Transverse colon (tissue), 4 donors: ENCODE measurements around the gene CCNL2. TPM values are rescaled to one million over a fixed set of nuclear protein-coding genes. Genes with fewer than 3 reads are reported as not detected.
A peak's percentile ranks its signal among the peaks of the same experiment; 100 is the strongest.

Experiments
- DNase-seq: peaks from one replicate; pipeline ENCODE4 v3.0.0-alpha.2; 2019
- H3K27ac ChIP-seq, 4 donors: fragments of 200-600 bp; sonication (generic); 2 replicates each; pipeline ENCODE4 v1.5.1; 2016 to 2018; ENCODE audit warnings: inconsistent platforms in 4 of 4
- H3K27me3 ChIP-seq: fragments of 200-600 bp; sonication (generic); 2 replicates; pipeline ENCODE4 v1.5.1; 2017; ENCODE audit warnings: inconsistent platforms
- H3K36me3 ChIP-seq, 4 donors: fragments of 200-600 bp; sonication (generic); 2 replicates each; pipeline ENCODE4 v1.5.1; 2017 to 2019; ENCODE audit warnings: inconsistent platforms in 4 of 4
- H3K4me1 ChIP-seq, 4 donors: fragments of 200-600 bp; sonication (generic); 2 replicates each; pipeline ENCODE4 v1.5.1; 2017 to 2020; ENCODE audit warnings: inconsistent platforms in 4 of 4
- H3K4me3 ChIP-seq, 4 donors: fragments of 200-600 bp; sonication (generic); 1 replicate in 1 of 4; 2 replicates in 3 of 4; pipeline versions ENCODE4 v1.5.1 to v1.6.1; 2017 to 2019; ENCODE audit warnings: inconsistent platforms in 4 of 4
- H3K9me3 ChIP-seq, 2 donors: fragments of 200-600 bp; sonication (generic); 2 replicates each; pipeline ENCODE4 v1.5.1; 2017 to 2019; ENCODE audit warnings: inconsistent platforms in 2 of 2
- EP300 ChIP-seq: sonication (generic); formaldehyde crosslinking; IDR thresholded peaks from one replicate; pipeline ENCODE4 v1.6.1; 2017; ENCODE audit warnings: antibody characterized with exemption, low read depth
- POLR2A ChIP-seq: fragments of 450-650 bp; IDR thresholded peaks from one replicate; pipeline ENCODE4 v1.6.1; 2016; ENCODE audit warnings: antibody characterized with exemption, mild to moderate bottlenecking, moderate library complexity
- POLR2AphosphoS5 ChIP-seq, 3 donors: sonication (generic); formaldehyde crosslinking; IDR thresholded peaks; one replicate each; pipeline ENCODE4 v1.6.1; 2016; ENCODE audit warnings: antibody characterized with exemption in 3 of 3
- WGBS, 2 donors: methylation state at CpG; one replicate each; pipeline ENCODE4 v1.1.5; 2018; ENCODE audit warnings: low coverage in 1 of 2; 5-methylcytosine and 5-hydroxymethylcytosine counted together
- in situ Hi-C, 4 donors: fragments of 200-750 bp; cut with MboI; loops; one replicate each; pipeline versions ENCODE4 v1.15.0 to v1.15.1; 2017; ENCODE audit warnings: low sequenced_read_pairs in 3 of 4, low pct_ligation_motif_present in 1 of 4, low pct_unique_long_range_greater_than_20kb in 1 of 4
- intact Hi-C: fragments of 100-400 bp; cut with DNase I; formaldehyde crosslinking; loops from one replicate; pipeline ENCODE4 v1.15.1; 2023; ENCODE audit warnings: low total_unique reads
- total RNA-seq, 4 donors: library from RNA; depleted of rRNA; stranded (reverse); fragments of >200 nt; gene quantifications; one replicate each; pipeline ENCODE4 v1.1.0, GENCODE V29; 2016
- TF ChIP-seq, protein P1 (sequence below), 5 experiments: fragments of 200-600 bp in 3 of 5; fragments of 450-650 bp in 2 of 5; sonication (generic) in 3 of 5; IDR thresholded peaks; 1 replicate in 2 of 5; 2 replicates in 3 of 5; pipeline ENCODE4 v1.5.1; 2016 to 2017; ENCODE audit warnings: antibody characterized with exemption in 5 of 5, inconsistent platforms in 3 of 5, mild to moderate bottlenecking in 2 of 5, moderate library complexity in 1 of 5

The CCNL2 gene
- total RNA-seq, 4 donors from 2014 or later, result 169 to 657 (median 349) TPM

DNA sequence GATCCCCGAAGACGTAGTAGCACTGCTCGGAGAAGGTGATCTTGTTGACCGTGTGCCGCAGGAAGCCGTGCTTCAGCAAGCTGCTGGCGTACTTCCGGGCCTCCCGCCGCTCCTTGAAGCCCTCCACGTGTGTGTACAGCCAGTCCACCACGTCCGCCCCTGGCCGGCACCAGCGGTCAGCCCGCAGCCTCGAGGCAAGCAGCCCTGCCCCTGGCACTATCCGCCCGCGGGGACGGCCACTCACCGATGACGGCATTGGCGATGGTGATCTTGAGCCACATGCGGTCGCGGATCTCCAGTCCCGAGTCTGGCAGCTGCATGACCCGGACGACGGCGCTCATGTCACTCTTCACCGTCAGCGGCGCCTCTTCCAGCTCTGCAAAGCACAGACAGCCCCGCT, 60.9 kb downstream of the CCNL2 start:
- TF ChIP-seq POLR2A, result no peak
- no peak for TF ChIP-seq POLR2AphosphoS5 (IDR thresholded peaks at IDR 0.05)
- TF ChIP-seq, protein P1, sequence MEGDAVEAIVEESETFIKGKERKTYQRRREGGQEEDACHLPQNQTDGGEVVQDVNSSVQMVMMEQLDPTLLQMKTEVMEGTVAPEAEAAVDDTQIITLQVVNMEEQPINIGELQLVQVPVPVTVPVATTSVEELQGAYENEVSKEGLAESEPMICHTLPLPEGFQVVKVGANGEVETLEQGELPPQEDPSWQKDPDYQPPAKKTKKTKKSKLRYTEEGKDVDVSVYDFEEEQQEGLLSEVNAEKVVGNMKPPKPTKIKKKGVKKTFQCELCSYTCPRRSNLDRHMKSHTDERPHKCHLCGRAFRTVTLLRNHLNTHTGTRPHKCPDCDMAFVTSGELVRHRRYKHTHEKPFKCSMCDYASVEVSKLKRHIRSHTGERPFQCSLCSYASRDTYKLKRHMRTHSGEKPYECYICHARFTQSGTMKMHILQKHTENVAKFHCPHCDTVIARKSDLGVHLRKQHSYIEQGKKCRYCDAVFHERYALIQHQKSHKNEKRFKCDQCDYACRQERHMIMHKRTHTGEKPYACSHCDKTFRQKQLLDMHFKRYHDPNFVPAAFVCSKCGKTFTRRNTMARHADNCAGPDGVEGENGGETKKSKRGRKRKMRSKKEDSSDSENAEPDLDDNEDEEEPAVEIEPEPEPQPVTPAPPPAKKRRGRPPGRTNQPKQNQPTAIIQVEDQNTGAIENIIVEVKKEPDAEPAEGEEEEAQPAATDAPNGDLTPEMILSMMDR (IDR thresholded peaks at IDR 0.05), result no peak
- no peak for TF ChIP-seq EP300
- intact Hi-C loops, result no loop called here
- H3K4me3 ChIP-seq, result no peak overlapping the region
- in situ Hi-C loops, result no loop called here
- H3K4me1 ChIP-seq, result peaks cover 0 to 4% (median 1%) of the 10 kb centered on the region in 4 donors
- no peaks in the 10 kb centered on the region for H3K27me3 ChIP-seq
- WGBS, 2 donors, result 95% methylated on average over 33 of the region's 36 CpGs; no CpG with 5 or more reads in 1 of the 2 donors
- peaks cover 0 to 3% (median 0%) of the 10 kb centered on the region in 4 donors for H3K36me3 ChIP-seq
- no peaks in the 10 kb centered on the region for H3K9me3 ChIP-seq
- DNase-seq, result no peak
- no peak overlapping the region for H3K27ac ChIP-seq

- TF ChIP-seq EP300, result no peak
- no peak for TF ChIP-seq POLR2AphosphoS5 (IDR thresholded peaks at IDR 0.05)
- TF ChIP-seq, protein P1 (IDR thresholded peaks at IDR 0.05), result no peak
- no peak for TF ChIP-seq POLR2A
- peaks cover 0 to 9% (median 7%) of the 10 kb centered on the region in 4 donors for H3K4me1 ChIP-seq
- H3K9me3 ChIP-seq, result no peaks in the 10 kb centered on the region
- no peak overlapping the region for H3K27ac ChIP-seq
- peaks cover 0 to 3% (median 0%) of the 10 kb centered on the region in 4 donors for H3K36me3 ChIP-seq
- DNase-seq, result peak; percentile 71
- in situ Hi-C loops (no loop called here), intact Hi-C loops (no loop called here)
- no peak overlapping the region for H3K4me3 ChIP-seq
- no peaks in the 10 kb centered on the region for H3K27me3 ChIP-seq
- 74% methylated on average over 18 of the region's 18 CpGs; no CpG with 5 or more reads in 1 of the 2 donors for WGBS, 2 donors
Measured at GRCh38 chr1:1337793-1338147, 61.4 kb downstream of the CCNL2 start.

DNA sequence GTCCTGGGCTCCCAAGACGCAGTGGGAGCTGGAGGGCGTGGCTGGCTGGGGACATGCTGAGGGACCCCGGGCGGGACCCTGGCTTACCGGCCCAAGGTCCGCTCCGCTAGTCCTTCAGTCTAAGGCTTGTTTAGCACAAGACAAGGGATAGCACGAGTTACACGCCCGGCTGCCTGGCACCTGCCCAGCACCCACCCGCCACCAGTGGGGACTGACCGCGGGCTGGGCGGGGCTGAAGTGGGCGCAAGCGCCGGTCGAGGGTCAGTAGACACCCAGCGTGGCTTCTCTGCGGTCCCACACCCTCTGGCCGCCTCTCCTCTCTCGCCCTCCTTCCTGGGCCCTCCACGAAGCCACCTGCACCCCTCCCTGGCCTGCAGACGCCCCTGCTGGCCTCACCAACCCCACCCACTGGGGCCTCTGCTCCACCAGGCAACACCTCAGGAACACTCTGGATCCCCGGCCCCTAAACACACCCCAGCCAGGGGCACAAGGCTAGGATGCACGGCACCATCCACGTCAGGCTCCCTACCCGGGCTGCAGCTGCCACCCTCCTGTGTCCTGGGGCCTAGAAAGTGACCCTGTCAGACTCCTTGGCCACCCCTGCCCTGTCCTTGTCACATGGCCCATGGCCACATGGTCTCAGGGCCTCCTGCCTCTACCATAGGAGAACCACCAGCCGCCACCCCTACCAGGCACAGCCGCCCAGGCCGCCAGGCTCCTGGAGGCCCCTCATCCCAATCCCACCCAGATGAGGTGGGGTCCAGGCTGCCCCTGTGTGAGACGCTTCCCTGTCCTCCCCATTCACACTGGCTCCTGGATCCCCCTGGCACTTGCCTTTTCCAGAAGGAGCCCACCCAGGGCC, 62.0 kb downstream of the CCNL2 start:
- Histone ChIP-seq H3K4me3 (no peak overlapping the region), H3K36me3 (peaks cover 0 to 3% (median 0%) of the 10 kb centered on the region in 4 donors), H3K27ac (no peak overlapping the region), H3K27me3 (peaks cover 2% of the 10 kb centered on the region), H3K4me1 (peaks cover 0 to 12% (median 9%) of the 10 kb centered on the region in 4 donors), H3K9me3 (no peaks in the 10 kb centered on the region)
- no peak for DNase-seq
- intact Hi-C loops, result no loop called here
- 91% methylated on average over 29 of the region's 32 CpGs; no CpG with 5 or more reads in 1 of the 2 donors for WGBS, 2 donors
- TF ChIP-seq POLR2AphosphoS5 (IDR thresholded peaks at IDR 0.05), result no peak
- TF ChIP-seq, protein P1 (IDR thresholded peaks at IDR 0.05), result no peak
- TF ChIP-seq EP300, result no peak
- no peak for TF ChIP-seq POLR2A
- in situ Hi-C loops, result no loop called here

- intact Hi-C loops, result no loop called here
- no peaks in the 10 kb centered on the region for H3K9me3 ChIP-seq
- H3K27me3 ChIP-seq, result peaks cover 9% of the 10 kb centered on the region
- no peak for DNase-seq
- H3K4me3 ChIP-seq, result no peak overlapping the region
- peaks cover 2 to 12% (median 9%) of the 10 kb centered on the region in 4 donors for H3K4me1 ChIP-seq
- 92% methylated on average over 26 of the region's 26 CpGs; no CpG with 5 or more reads in 1 of the 2 donors for WGBS, 2 donors
- H3K36me3 ChIP-seq, result peaks cover 0 to 3% (median 0%) of the 10 kb centered on the region in 4 donors
- TF ChIP-seq EP300 (no peak), POLR2AphosphoS5 (IDR thresholded peaks at IDR 0.05) (no peak), POLR2A (no peak)
- TF ChIP-seq, protein P1 (IDR thresholded peaks at IDR 0.05), result no peak
- in situ Hi-C loops, result no loop called here
- H3K27ac ChIP-seq, result no peak overlapping the region
Measured at GRCh38 chr1:1336446-1336845, 62.7 kb downstream of the CCNL2 start.
